ENCODE results near the gene TOLLIP.

GRCh38 chr11:1350086-1350725 is 40.8 kb upstream of the TOLLIP start:
- TF ChIP-seq CTCF (IDR thresholded peaks at IDR 0.05): no peak
- TF ChIP-seq NR2C2 (CRISPR knock-in tag; IDR thresholded peaks at IDR 0.05): no peak
- no peak for TF ChIP-seq ARID4B (CRISPR knock-in tag; IDR thresholded peaks at IDR 0.05; ENCODE audit: borderline replicate concordance)

Measured in WTC11 (cell line).